ENCODE results near the gene ABCC4. TPM values are rescaled to one million over a fixed set of nuclear protein-coding genes. Genes with fewer than 3 reads are reported as not detected.

ABCC4 gene
- total RNA-seq, 1 experiment from 2014 or later, result 26.3 TPM

GRCh38 chr13:95326695-95327094 lies 25.4 kb upstream of the ABCC4 start:
- H3K4me2 ChIP-seq (ENCODE audit: low read length), result no peak overlapping the region
- H3K4me3 ChIP-seq (replicated peaks in 1 of 2; ENCODE audit: low read depth in 1 of 2, low read length in 2 of 2), result no peak overlapping the region
- no peaks in the 10 kb centered on the region for H3K9me2 ChIP-seq (ENCODE audit: insufficient read depth)
- H3K36me3 ChIP-seq (ENCODE audit: control insufficient read depth in 1 of 2, insufficient read depth in 2 of 2, low read length in 2 of 2), result no peaks in the 10 kb centered on the region
- ChIA-PET RAD21 (ENCODE audit: low non-redundant PET in 1 of 2, low total read pairs in 2 of 2, uncharacterized antibody in 2 of 2, unreplicated experiment in 2 of 2) (no interaction called here), CTCF (no interaction called here), POLR2A (no interaction called here)
- no peaks in the 10 kb centered on the region for H3K9me3 ChIP-seq (ENCODE audit: control insufficient read depth in 1 of 2, insufficient read depth in 1 of 2, low read depth in 1 of 2, low read length in 2 of 2)
- intact Hi-C loops (cut with micrococcal nuclease), result no loop called here
- no peaks in the 10 kb centered on the region for H3K4me1 ChIP-seq (ENCODE audit: control insufficient read depth in 1 of 2, insufficient read depth in 2 of 2, low read length in 2 of 2)
- H4K20me1 ChIP-seq (ENCODE audit: insufficient read depth), result no peaks in the 10 kb centered on the region
- ATAC-seq (no peak), DNase-seq (ENCODE audit: low read depth, low spot score) (no peak)
- H3K9ac ChIP-seq (ENCODE audit: low read length), result no peak overlapping the region
- no peaks in the 10 kb centered on the region for H3K79me2 ChIP-seq (ENCODE audit: insufficient read depth, low read length)
- H2AFZ ChIP-seq (ENCODE audit: low read depth, low read length, poor library complexity, severe bottlenecking), result no peak overlapping the region
- no peak for TF ChIP-seq CEBPB (IDR thresholded peaks at IDR 0.05; ENCODE audit: low read depth)
- no peak for TF ChIP-seq POLR2A (IDR thresholded peaks at IDR 0.05; ENCODE audit: borderline replicate concordance, extremely low read depth, insufficient read depth, insufficient read length)
- TF ChIP-seq FOSL1 (IDR thresholded peaks at IDR 0.05; ENCODE audit: low read depth), result no peak
- TF ChIP-seq CTCF (IDR thresholded peaks at IDR 0.05 in 2 of 3, conservative IDR thresholded peaks at IDR 0.05 in 1 of 3; ENCODE audit: borderline replicate concordance in 1 of 3, insufficient read depth in 1 of 3, low read depth in 2 of 3, low read length in 2 of 3), result no peak
- H3K27me3 ChIP-seq (ENCODE audit: insufficient read depth, low read length), result no peaks in the 10 kb centered on the region
- BruUV-seq (replicated peaks), result no TSS peak
- H3K27ac ChIP-seq (ENCODE audit: low read depth, low read length), result no peak overlapping the region

GRCh38 chr13:95325485-95325884 lies 24.2 kb upstream of the ABCC4 start:
- no peak for DNase-seq (ENCODE audit: low read depth, low spot score)
- Histone ChIP-seq H3K9me2 (ENCODE audit: insufficient read depth) (no peaks in the 10 kb centered on the region), H3K9ac (ENCODE audit: low read length) (no peak overlapping the region), H3K27me3 (ENCODE audit: insufficient read depth, low read length) (no peaks in the 10 kb centered on the region), H3K79me2 (ENCODE audit: insufficient read depth, low read length) (no peaks in the 10 kb centered on the region), H4K20me1 (ENCODE audit: insufficient read depth) (no peaks in the 10 kb centered on the region), H3K4me3 (replicated peaks in 1 of 2; ENCODE audit: low read depth in 1 of 2, low read length in 2 of 2) (no peak overlapping the region), H3K27ac (ENCODE audit: low read depth, low read length) (no peak overlapping the region), H2AFZ (ENCODE audit: low read depth, low read length, poor library complexity, severe bottlenecking) (no peak overlapping the region), H3K4me2 (ENCODE audit: low read length) (no peak overlapping the region), H3K36me3 (ENCODE audit: control insufficient read depth in 1 of 2, insufficient read depth in 2 of 2, low read length in 2 of 2) (no peaks in the 10 kb centered on the region), H3K9me3 (ENCODE audit: control insufficient read depth in 1 of 2, insufficient read depth in 1 of 2, low read depth in 1 of 2, low read length in 2 of 2) (no peaks in the 10 kb centered on the region), H3K4me1 (ENCODE audit: control insufficient read depth in 1 of 2, insufficient read depth in 2 of 2, low read length in 2 of 2) (no peaks in the 10 kb centered on the region)
- ChIA-PET POLR2A (no interaction called here), CTCF (no interaction called here), RAD21 (ENCODE audit: low non-redundant PET in 1 of 2, low total read pairs in 2 of 2, uncharacterized antibody in 2 of 2, unreplicated experiment in 2 of 2) (interaction anchor here in 1 of 2 experiments (0.7 kb wide), 1 partner anchor 15 kb away, joined by 6 read pairs; no protein-coding TSS in a partner anchor)
- no peak for ATAC-seq
- BruUV-seq (replicated peaks), result no TSS peak
- intact Hi-C loops (cut with micrococcal nuclease), result no loop called here
- TF ChIP-seq ELF1 (IDR thresholded peaks at IDR 0.05; ENCODE audit: borderline replicate concordance, low read depth) (no peak), EZH2 (IDR thresholded peaks at IDR 0.05) (no peak), FOSL1 (IDR thresholded peaks at IDR 0.05; ENCODE audit: low read depth) (no peak), POLR2AphosphoS5 (IDR thresholded peaks at IDR 0.05; ENCODE audit: low read depth, low read length) (no peak)
